Embryonic facial prominence (tissue), 1 donor: Measurements from ENCODE around the gene TP53TG5.

Experiments
- DNase-seq: peaks from one replicate; pipeline ENCODE4 v3.0.0-alpha.2; 2016; ENCODE audit errors: extremely low spot score

Gene TP53TG5

GRCh38 chr20:45323731-45324130, 54.4 kb downstream of the TP53TG5 start:
- DNase-seq = no peak

GRCh38 chr20:45322952-45323383, 55.2 kb downstream of the TP53TG5 start:
- DNase-seq = no peak
